HepG2 (cell line): ENCODE measurements around the gene FBH1.

Source experiments
- CBX5 ChIP-seq: sonication (generic); formaldehyde crosslinking; IDR thresholded peaks from 2 replicates; pipeline ENCODE4 v1.4.0; 2020; ENCODE audit warnings: missing genetic modification reagents, borderline replicate concordance
- CTCF ChIP-seq: sonication (generic); formaldehyde crosslinking; IDR thresholded peaks from 2 replicates; pipeline ENCODE4 v1.5.0; 2020; ENCODE audit warnings: mild to moderate bottlenecking, missing genetic modification reagents, moderate library complexity
- HMGXB4 ChIP-seq, 2 experiments: sonication (generic) in 1 of 2; formaldehyde crosslinking in 1 of 2; IDR thresholded peaks; 2 replicates each; pipeline versions ENCODE4 v1.4.0 to v1.6.1; 2018 to 2020; ENCODE audit warnings: missing genetic modification reagents in 2 of 2, borderline replicate concordance in 1 of 2, low read depth in 1 of 2, mild to moderate bottlenecking in 1 of 2, missing biosample characterization in 1 of 2
- LCORL ChIP-seq, 2 experiments: fragments of 450-650 bp in 1 of 2; sonication (generic) in 1 of 2; formaldehyde crosslinking in 1 of 2; IDR thresholded peaks; 2 replicates each; pipeline versions ENCODE4 v1.5.0 to v1.6.1; 2017 to 2020; ENCODE audit warnings: antibody characterized with exemption in 1 of 2, missing genetic modification reagents in 1 of 2
- MEF2D ChIP-seq: sonication (generic); formaldehyde crosslinking; IDR thresholded peaks from 2 replicates; pipeline ENCODE4 v1.5.1; 2020; ENCODE audit warnings: mild to moderate bottlenecking, missing genetic modification reagents
- NFIC ChIP-seq: IDR thresholded peaks from 2 replicates; pipeline ENCODE4 v1.6.1; 2012; ENCODE audit warnings: mild to moderate bottlenecking, low read length, inconsistent platforms
- TAF1 ChIP-seq: sonication (generic); formaldehyde crosslinking; IDR thresholded peaks from 2 replicates; pipeline ENCODE4 v1.4.0; 2020; ENCODE audit warnings: missing genetic modification reagents
- ZBTB26 ChIP-seq: IDR thresholded peaks from 2 replicates; pipeline ENCODE4 v1.6.1; 2016; ENCODE audit warnings: missing compliant biosample characterization, missing genetic modification reagents, borderline replicate concordance
- ZKSCAN5 ChIP-seq: sonication (generic); formaldehyde crosslinking; IDR thresholded peaks from 2 replicates; pipeline ENCODE4 v1.5.1; 2020; ENCODE audit warnings: mild to moderate bottlenecking, missing genetic modification reagents

GRCh38 chr10:5843686-5844344, 46.2 kb upstream of the FBH1 start:
- TF ChIP-seq CTCF (CRISPR knock-in tag): no peak
- TF ChIP-seq ZBTB26 (CRISPR knock-in tag): no peak
- TF ChIP-seq NFIC: no peak
- TF ChIP-seq LCORL (IDR thresholded peaks at IDR 0.05): no peak
- TF ChIP-seq LCORL (CRISPR knock-in tag; IDR thresholded peaks at IDR 0.05): no peak
- no peak for TF ChIP-seq HMGXB4 (CRISPR knock-in tag; IDR thresholded peaks at IDR 0.05; ENCODE audit: borderline replicate concordance in 1 of 2, low read depth in 1 of 2)
- TF ChIP-seq ZKSCAN5 (CRISPR knock-in tag): no peak
- TF ChIP-seq MEF2D (CRISPR knock-in tag): no peak
- no peak for TF ChIP-seq TAF1
- no peak for TF ChIP-seq CBX5 (CRISPR knock-in tag)
